Measurements from ENCODE around the gene CATSPER4. TPM values are rescaled to one million over a fixed set of nuclear protein-coding genes. Genes with fewer than 3 reads are reported as not detected.

Gene CATSPER4
- total and polyA plus RNA-seq, 2 of the 8 experiments (the other 6 are each of a cell fraction or from before 2014, with no cell fraction given): 0.65 to 0.83 TPM

DNA sequence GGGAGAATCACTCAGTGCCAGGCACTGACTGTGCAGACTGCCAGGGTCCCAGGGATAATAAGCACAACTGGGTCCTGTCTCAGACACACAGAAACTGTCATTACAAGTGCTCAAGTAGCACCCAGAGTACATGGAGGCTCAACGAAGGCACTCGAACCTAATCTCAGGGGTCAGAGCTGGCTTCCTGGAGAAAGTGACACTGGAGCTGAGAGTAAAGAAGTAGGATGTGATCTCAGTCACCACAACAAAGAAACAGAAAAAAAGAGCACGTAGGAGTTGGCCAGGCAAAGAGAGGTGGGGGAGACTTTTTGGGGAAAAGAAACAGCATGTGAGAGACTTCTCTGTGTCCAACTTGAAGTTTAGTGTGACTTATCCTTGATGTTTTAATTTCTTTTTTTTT is 1.3 kb downstream of the CATSPER4 start:
- FAIRE-seq: no peak
- Histone ChIP-seq H2BK5ac (ENCODE audit: low read depth, low read length) (0 out of 2 replicates have a peak overlapping the region, but pooled peaks have one; percentile 18), H4K20me1 (replicated peaks in 1 of 2; ENCODE audit: control insufficient read depth in 1 of 2, insufficient read depth in 2 of 2, low read length in 2 of 2) (no peaks in the 10 kb centered on the region), H3K18ac (ENCODE audit: extremely low read depth, low read length) (no peak overlapping the region), H4K5ac (ENCODE audit: insufficient read length, low read depth, low read length) (no peak overlapping the region), H3K4me1 (replicated peaks in 1 of 4; ENCODE audit: control insufficient read depth in 3 of 4, insufficient read depth in 4 of 4, low read length in 3 of 4) (peaks cover 0 to 7% (median 2%) of the 10 kb centered on the region in 4 experiments; a peak in 3 of 7 replicates), H2AFZ (ENCODE audit: low read length) (no peak overlapping the region), H2AK5ac (ENCODE audit: low read depth, low read length) (no peak overlapping the region), H3K23ac (ENCODE audit: insufficient read length) (no peak overlapping the region), H3K23me2 (ENCODE audit: low read depth, low read length) (no peaks in the 10 kb centered on the region; the same call in 1 of the 2 replicates), H3K56ac (replicated peaks; ENCODE audit: insufficient read length, low read depth, low read length) (no peak overlapping the region), H4K91ac (replicated peaks; ENCODE audit: insufficient read length, low read length) (no peak overlapping the region), H3K36me3 (ENCODE audit: control insufficient read depth in 2 of 4, insufficient read depth in 4 of 4, low read length in 3 of 4) (0 out of 8 replicates have a peak, but pooled peaks cover 0 to 6% (median 0%) of the 10 kb centered on the region in 4 experiments), H3K27me3 (replicated peaks in 1 of 4; ENCODE audit: control insufficient read depth in 3 of 4, extremely low read depth in 1 of 4, insufficient read depth in 3 of 4, low read length in 3 of 4) (no peaks in the 10 kb centered on the region), H2BK120ac (replicated peaks; ENCODE audit: low read depth, low read length) (no peak overlapping the region), H3K27ac (ENCODE audit: low read depth, low read length) (no peak overlapping the region), H2BK20ac (ENCODE audit: low read length) (no peak overlapping the region), H2BK15ac (ENCODE audit: low read length) (no peak overlapping the region; the same call in 1 of the 2 replicates), H2BK12ac (ENCODE audit: low read depth, low read length) (no peak overlapping the region), H3K79me2 (ENCODE audit: control insufficient read depth in 1 of 2, insufficient read depth in 2 of 2, low read length in 2 of 2) (no peaks in the 10 kb centered on the region), H3K9me3 (ENCODE audit: insufficient read depth in 2 of 2, low read depth in 1 of 2, low read length in 1 of 2) (no peaks in the 10 kb centered on the region), H3K4ac (replicated peaks; ENCODE audit: insufficient read length, low read depth, low read length) (peak overlapping the region; percentile 44), H3K79me1 (ENCODE audit: low read depth, low read length) (no peaks in the 10 kb centered on the region), H3K9ac (replicated peaks in 1 of 4; ENCODE audit: extremely low read depth in 1 of 4, low read depth in 3 of 4, low read length in 3 of 4) (no peak overlapping the region), H3K14ac (ENCODE audit: insufficient read length) (no peak overlapping the region), H4K8ac (ENCODE audit: extremely low read depth, insufficient read depth, low read length) (no peak overlapping the region), H3K4me2 (ENCODE audit: insufficient read depth in 1 of 2, low read depth in 2 of 2, low read length in 2 of 2) (no peak overlapping the region), H3K4me3 (ENCODE audit: extremely low read depth in 1 of 4, insufficient read depth in 2 of 4, low read depth in 3 of 4, low read length in 4 of 4) (no peak overlapping the region)
- ChIA-PET CTCF (ENCODE audit: partially characterized antibody) (interaction anchor here (0.6 to 12.6 kb wide), 9 partner anchors 12 to 345 kb away, joined by 3 to 159 read pairs (median 9); partner anchors contain the start of genes C1orf232, CEP85, CNKSR1 and ZNF593), POLR2A (ENCODE audit: partially characterized antibody) (interaction anchor here (0.6 to 3.2 kb wide), 3 partner anchors 13 to 88 kb away, joined by 3 to 22 read pairs (median 4); partner anchors contain the start of genes CEP85, CNKSR1 and SH3BGRL3)
- no peak for DNase-seq (ENCODE audit: low read depth in 1 of 2, low spot score in 2 of 2)
- 82% methylated on average over 3 of the region's 3 CpGs; no CpG with 5 or more reads in 1 of the 2 experiments for WGBS, 2 experiments (ENCODE audit: extremely low coverage in 1 of 2, insufficient coverage in 1 of 2, insufficient read length in 1 of 2, insufficient replicate concordance in 2 of 2, low coverage in 1 of 2, low lambda C conversion rate in 2 of 2, missing lambda C conversion rate in 1 of 2)
- TF ChIP-seq POLR2A (IDR thresholded peaks at IDR 0.05; ENCODE audit: control extremely low read depth in 1 of 2, low read depth in 2 of 2, low read length in 2 of 2) (no peak), CBX8 (IDR thresholded peaks at IDR 0.05; ENCODE audit: borderline replicate concordance, low read depth, low read length) (no peak), TEAD4 (IDR thresholded peaks at IDR 0.05; ENCODE audit: low read depth, low read length) (no peak), HDAC6 (IDR thresholded peaks at IDR 0.05; ENCODE audit: low read depth, low read length) (no peak), ZNF274 (IDR thresholded peaks at IDR 0.05; ENCODE audit: borderline replicate concordance, extremely low read depth, low read length) (no peak), SUZ12 (IDR thresholded peaks at IDR 0.05; ENCODE audit: low read length) (no peak), GABPA (IDR thresholded peaks at IDR 0.05; ENCODE audit: borderline replicate concordance, insufficient read depth, low read length) (no peak), CHD2 (IDR thresholded peaks at IDR 0.05; ENCODE audit: low read length) (no peak), CTBP2 (IDR thresholded peaks at IDR 0.05; ENCODE audit: borderline replicate concordance, insufficient read depth, insufficient read length, low read length) (no peak), SP1 (IDR thresholded peaks at IDR 0.05; ENCODE audit: low read depth, low read length) (no peak), BCL11A (IDR thresholded peaks at IDR 0.05; ENCODE audit: low read depth in 2 of 2, low read length in 2 of 2) (no peak), TCF12 (IDR thresholded peaks at IDR 0.05; ENCODE audit: low read depth, low read length) (no peak), TAF1 (IDR thresholded peaks at IDR 0.05; ENCODE audit: low read depth, low read length) (no peak)
- TF ChIP-seq, protein P1, sequence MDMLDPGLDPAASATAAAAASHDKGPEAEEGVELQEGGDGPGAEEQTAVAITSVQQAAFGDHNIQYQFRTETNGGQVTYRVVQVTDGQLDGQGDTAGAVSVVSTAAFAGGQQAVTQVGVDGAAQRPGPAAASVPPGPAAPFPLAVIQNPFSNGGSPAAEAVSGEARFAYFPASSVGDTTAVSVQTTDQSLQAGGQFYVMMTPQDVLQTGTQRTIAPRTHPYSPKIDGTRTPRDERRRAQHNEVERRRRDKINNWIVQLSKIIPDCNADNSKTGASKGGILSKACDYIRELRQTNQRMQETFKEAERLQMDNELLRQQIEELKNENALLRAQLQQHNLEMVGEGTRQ (IDR thresholded peaks at IDR 0.05; ENCODE audit: low read length): no peak

Data from H1 (cell line).